Hematopoietic multipotent progenitor cell (in vitro differentiated cells): ENCODE measurements around the gene CELA1. TPM values are rescaled to one million over a fixed set of nuclear protein-coding genes. Genes with fewer than 3 reads are reported as not detected.
"Not testable (repeated sequence)": the region's sequence is repeated elsewhere in the genome, so short reads cannot be mapped to it uniquely, and the experiment has no call there.

ENCODE experiments used
- DNase-seq, 3 donors: peaks; one replicate each; pipeline ENCODE4 v3.0.0-alpha.2; 2011 to 2015; ENCODE audit warnings: low read depth in 2 of 3, low spot score in 2 of 3
- total RNA-seq: library from RNA; depleted of rRNA; stranded (reverse); fragments of >200 nt; gene quantifications from one replicate; pipeline ENCODE4 v1.2.3, GENCODE V29; 2012

CELA1 gene
- total RNA-seq, 1 donor = not detected

DNA sequence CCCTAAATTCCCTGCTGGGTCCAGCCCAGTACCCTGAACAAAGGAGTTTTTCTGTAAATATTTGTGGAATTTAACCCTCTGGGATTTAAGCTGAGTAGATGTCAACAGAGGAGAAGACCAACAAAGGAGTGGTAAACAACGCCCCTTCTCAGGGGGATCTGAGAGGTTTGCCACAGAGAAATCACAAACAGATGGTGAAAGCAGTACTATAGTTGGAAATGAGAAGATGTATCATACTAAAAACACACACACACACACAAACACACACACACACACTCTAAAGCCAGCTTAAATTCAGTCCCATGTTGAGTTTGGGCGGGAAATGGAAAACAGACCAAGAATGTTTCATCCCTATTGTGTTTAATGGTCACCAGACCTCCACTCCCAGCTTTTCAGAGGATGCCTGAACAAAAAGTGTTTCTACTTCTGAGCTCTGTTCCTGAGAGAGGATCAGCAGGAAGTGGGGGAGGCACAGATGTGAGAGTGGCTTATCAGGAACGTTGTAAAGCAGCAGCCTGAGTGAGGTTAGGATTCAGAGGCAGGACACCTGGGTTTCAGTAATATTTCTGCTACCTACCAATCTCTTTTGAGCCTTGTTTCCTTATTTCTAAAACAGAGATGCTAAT, 25.7 kb downstream of the CELA1 start:
- DNase-seq = peak in 1 of 3 donors; percentile 50

GRCh38 chr12:51320311-51320694, 26.2 kb downstream of the CELA1 start:
- DNase-seq = no peak

DNA sequence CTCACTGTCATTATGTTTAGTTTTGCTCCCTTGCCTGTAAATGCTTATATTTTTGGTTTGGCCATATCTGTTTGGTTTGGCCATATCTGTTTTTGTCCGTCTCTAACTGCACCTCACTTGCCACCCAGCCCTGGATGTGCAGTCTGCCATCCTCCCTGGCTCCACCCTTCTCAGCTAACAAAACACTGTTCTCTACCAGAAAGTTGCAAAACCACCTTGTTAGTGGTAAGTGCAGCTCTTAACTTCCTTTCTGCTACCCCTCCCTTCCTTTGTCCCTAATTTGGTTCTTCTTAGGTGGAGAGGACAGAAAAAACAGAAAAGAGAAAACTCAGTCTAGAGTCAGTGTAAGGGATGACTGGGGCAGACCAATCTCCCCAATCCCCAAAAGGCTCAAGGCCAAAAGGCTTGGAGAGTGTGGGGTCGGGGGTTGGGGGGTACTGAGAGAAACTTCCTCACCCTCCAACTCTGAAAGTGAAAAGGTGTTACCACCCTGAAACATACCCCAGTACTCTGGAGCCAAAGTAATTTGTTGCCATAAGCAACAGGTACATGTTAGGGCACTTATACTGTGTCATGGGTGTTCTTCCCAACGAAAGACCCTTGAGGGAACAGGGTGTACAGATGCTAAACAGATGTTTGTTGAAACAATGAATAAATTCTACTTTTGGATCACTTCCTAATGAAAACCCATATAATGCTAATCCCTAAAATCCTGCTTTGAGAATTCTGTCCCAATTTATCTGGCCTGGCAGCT, 27.5 kb downstream of the CELA1 start:
- DNase-seq = peak in 1 of 3 donors; percentile 28

DNA sequence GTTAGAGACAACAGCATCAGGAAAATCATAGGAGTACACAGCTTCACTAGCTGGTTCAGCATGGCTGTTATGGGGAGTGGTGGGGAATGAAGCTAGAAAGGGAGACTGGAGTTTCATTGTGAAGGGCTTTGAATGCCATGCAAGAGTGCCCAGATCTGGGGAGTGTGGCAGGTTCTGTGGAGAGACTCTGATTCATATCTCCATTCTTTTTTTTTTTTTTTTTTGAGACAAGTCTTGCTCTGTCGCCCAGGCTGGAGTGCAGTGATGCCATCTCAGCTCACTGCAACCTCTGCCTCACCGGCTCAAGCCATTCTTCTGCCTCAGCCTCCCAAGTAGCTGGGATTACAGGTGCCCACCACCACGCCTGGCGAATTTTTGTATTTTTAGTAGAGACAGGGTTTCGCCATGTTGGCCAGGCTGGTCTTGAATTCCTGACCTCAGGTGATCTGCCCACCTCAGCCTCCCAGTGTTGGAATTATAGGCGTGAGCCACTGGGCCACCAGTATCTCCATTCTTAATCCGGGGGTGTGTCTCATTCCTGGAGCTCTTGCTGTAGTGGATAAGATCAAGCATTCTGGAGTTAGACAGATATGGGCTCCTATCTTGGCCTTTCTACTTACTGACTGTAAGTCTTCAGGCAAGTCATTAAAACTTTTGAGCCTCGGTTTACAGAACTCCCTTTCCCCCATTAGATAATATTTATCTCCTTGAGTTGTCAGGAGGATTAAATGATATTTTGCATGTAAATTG, 28.2 kb downstream of the CELA1 start:
- not testable (repeated sequence) for DNase-seq

DNA sequence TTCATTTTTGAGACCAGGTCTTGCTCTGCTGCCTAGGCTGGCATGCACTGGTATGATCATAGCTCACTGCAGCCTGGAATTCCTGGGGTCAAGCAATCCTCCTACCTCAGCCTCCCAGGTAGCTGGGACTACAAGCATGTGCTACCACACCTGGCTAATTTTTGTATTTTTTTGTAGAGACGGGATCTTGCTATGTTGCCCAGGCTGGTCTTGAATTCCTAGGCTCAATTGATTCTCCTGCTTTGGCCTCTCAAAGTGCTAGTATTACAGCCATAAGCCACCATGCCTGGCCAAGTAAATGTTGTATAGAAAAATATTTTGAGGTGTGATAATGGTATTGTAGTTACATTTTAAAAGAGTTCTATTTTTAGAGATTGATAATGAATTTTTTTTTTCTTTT, 35.1 kb downstream of the CELA1 start:
- DNase-seq = no peak

- peak in 1 of 3 donors; percentile 33 for DNase-seq
Observed at GRCh38 chr12:51307655-51308593, 38.6 kb downstream of the CELA1 start.

GRCh38 chr12:51306507-51306906, 40.0 kb downstream of the CELA1 start:
- DNase-seq = no peak

DNA sequence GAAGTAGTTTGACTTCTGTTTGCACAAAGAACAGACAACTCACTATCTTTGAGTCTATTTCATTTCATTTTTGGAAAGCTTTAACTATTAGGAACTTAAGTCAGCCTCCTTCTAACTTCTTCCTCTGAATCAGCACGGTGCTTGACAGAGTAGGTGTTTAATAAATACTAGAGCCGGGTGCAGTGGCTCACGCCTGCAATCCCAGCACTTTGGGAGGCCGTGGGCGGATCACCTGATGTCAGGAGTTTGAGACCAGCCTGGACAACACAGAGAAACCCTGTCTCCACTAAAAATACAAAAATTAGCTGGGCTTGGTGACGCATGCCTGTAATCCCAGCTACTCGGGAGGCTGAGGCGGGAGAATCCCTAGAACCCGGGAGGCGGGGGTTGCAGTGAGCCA, 45.7 kb downstream of the CELA1 start:
- not testable (repeated sequence) for DNase-seq

DNA sequence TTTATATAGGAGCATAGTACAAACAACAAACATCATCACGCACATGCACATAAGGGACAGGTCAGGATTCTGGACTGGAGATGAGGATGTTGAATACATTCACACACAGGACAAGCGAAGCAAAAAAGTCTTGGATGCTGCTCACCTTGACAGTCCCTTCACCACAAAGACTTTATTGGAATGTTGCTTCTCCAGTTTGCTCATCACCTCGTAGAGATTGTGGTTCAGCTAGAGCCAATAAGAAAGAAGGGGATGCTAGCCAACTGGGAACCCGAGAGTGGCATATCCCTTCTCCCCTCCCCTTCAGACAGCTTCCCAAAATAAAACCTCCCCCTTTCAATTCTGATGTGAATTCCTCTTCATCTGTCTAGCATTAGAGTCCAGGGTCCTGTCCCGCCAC, 50.8 kb downstream of the CELA1 start:
- no peak for DNase-seq

GRCh38 chr12:51294097-51294496, 52.4 kb downstream of the CELA1 start:
- DNase-seq = not testable (repeated sequence)

GRCh38 chr12:51293696-51294095, 52.8 kb downstream of the CELA1 start:
- DNase-seq = no peak

- DNase-seq = not testable (repeated sequence)
Observed at GRCh38 chr12:51291603-51292513, 54.6 kb downstream of the CELA1 start.

- no peak for DNase-seq
Observed at GRCh38 chr12:51285843-51286242, 60.6 kb downstream of the CELA1 start.

GRCh38 chr12:51281202-51281924, 65.1 kb downstream of the CELA1 start:
- DNase-seq = no peak

Other genes with a start within 250 kb of the CELA1 start
- 10.8 TPM for gene TFCP2, start 173.5 kb downstream of the CELA1 start, total RNA-seq
- 3.2 TPM for gene POU6F1, start 128.6 kb downstream of the CELA1 start, total RNA-seq
- 378 TPM for gene DAZAP2, start 107.9 kb downstream of the CELA1 start, total RNA-seq
- 2.4 TPM for gene SMAGP, start 76.3 kb downstream of the CELA1 start, total RNA-seq
- 36.1 TPM for gene BIN2, start 22.5 kb downstream of the CELA1 start, total RNA-seq
- gene GALNT6, start 44.7 kb upstream of the CELA1 start, total RNA-seq = 34.2 TPM
- 5.1 TPM for gene SLC4A8, start 78.2 kb upstream of the CELA1 start, total RNA-seq
- 0.54 TPM for gene SCN8A, start 244.6 kb upstream of the CELA1 start, total RNA-seq